ENCODE data around the gene OPN3.

The OPN3 gene

DNA sequence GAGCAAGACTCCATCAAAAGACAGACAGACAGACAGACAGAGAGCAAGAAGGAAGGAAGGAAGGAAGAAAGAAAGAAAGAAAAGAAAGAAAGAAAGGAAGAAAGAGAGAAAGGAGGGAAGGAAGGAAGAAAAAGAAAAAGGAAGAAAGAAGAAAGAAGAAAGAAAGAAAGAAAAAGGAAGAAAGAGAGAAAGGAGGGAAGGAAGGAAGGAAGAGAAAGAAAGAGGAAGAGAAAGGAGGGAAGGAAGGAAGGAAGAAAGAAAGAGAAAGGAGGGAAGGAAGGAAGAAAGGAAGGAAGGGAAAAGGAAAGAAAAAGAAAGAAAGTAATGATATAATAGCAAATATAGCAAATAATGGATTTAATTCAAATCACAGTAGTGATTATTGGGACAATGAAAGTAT lies 32.7 kb downstream of the OPN3 start:
- no peak for TF ChIP-seq GLIS3 (CRISPR knock-in tag; IDR thresholded peaks at IDR 0.05)
- TF ChIP-seq ARNTL (CRISPR knock-in tag; IDR thresholded peaks at IDR 0.05; ENCODE audit: borderline replicate concordance, low read depth) = no peak
- TF ChIP-seq CSDC2 (CRISPR knock-in tag; IDR thresholded peaks at IDR 0.05) = no peak
- no peak for TF ChIP-seq PPARA (CRISPR knock-in tag; IDR thresholded peaks at IDR 0.05; ENCODE audit: borderline replicate concordance)
- TF ChIP-seq, protein P1, sequence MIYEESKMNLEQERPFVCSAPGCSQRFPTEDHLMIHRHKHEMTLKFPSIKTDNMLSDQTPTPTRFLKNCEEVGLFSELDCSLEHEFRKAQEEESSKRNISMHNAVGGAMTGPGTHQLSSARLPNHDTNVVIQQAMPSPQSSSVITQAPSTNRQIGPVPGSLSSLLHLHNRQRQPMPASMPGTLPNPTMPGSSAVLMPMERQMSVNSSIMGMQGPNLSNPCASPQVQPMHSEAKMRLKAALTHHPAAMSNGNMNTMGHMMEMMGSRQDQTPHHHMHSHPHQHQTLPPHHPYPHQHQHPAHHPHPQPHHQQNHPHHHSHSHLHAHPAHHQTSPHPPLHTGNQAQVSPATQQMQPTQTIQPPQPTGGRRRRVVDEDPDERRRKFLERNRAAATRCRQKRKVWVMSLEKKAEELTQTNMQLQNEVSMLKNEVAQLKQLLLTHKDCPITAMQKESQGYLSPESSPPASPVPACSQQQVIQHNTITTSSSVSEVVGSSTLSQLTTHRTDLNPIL (CRISPR knock-in tag; IDR thresholded peaks at IDR 0.05; ENCODE audit: low read depth) = no peak
- TF ChIP-seq ZFP30 (CRISPR knock-in tag; IDR thresholded peaks at IDR 0.05) = no peak
- TF ChIP-seq ZNF70 (CRISPR knock-in tag; IDR thresholded peaks at IDR 0.05) = no peak
- TF ChIP-seq, protein P2, sequence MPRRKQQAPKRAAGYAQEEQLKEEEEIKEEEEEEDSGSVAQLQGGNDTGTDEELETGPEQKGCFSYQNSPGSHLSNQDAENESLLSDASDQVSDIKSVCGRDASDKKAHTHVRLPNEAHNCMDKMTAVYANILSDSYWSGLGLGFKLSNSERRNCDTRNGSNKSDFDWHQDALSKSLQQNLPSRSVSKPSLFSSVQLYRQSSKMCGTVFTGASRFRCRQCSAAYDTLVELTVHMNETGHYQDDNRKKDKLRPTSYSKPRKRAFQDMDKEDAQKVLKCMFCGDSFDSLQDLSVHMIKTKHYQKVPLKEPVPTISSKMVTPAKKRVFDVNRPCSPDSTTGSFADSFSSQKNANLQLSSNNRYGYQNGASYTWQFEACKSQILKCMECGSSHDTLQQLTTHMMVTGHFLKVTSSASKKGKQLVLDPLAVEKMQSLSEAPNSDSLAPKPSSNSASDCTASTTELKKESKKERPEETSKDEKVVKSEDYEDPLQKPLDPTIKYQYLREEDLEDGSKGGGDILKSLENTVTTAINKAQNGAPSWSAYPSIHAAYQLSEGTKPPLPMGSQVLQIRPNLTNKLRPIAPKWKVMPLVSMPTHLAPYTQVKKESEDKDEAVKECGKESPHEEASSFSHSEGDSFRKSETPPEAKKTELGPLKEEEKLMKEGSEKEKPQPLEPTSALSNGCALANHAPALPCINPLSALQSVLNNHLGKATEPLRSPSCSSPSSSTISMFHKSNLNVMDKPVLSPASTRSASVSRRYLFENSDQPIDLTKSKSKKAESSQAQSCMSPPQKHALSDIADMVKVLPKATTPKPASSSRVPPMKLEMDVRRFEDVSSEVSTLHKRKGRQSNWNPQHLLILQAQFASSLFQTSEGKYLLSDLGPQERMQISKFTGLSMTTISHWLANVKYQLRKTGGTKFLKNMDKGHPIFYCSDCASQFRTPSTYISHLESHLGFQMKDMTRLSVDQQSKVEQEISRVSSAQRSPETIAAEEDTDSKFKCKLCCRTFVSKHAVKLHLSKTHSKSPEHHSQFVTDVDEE (CRISPR knock-in tag; IDR thresholded peaks at IDR 0.05) = no peak
- no peak for TF ChIP-seq OSR1 (CRISPR knock-in tag; IDR thresholded peaks at IDR 0.05)
- TF ChIP-seq CSRNP3 (CRISPR knock-in tag; IDR thresholded peaks at IDR 0.05) = no peak
- TF ChIP-seq ZNF8 (CRISPR knock-in tag; IDR thresholded peaks at IDR 0.05) = no peak
- no peak for TF ChIP-seq BACH2 (CRISPR knock-in tag; IDR thresholded peaks at IDR 0.05; ENCODE audit: borderline replicate concordance)
- no peak for TF ChIP-seq ESRRG (CRISPR knock-in tag; IDR thresholded peaks at IDR 0.05)
- TF ChIP-seq, protein P3, sequence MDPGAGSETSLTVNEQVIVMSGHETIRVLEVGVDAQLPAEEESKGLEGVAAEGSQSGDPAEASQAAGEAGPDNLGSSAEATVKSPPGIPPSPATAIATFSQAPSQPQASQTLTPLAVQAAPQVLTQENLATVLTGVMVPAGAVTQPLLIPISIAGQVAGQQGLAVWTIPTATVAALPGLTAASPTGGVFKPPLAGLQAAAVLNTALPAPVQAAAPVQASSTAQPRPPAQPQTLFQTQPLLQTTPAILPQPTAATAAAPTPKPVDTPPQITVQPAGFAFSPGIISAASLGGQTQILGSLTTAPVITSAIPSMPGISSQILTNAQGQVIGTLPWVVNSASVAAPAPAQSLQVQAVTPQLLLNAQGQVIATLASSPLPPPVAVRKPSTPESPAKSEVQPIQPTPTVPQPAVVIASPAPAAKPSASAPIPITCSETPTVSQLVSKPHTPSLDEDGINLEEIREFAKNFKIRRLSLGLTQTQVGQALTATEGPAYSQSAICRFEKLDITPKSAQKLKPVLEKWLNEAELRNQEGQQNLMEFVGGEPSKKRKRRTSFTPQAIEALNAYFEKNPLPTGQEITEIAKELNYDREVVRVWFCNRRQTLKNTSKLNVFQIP (CRISPR knock-in tag; IDR thresholded peaks at IDR 0.05; ENCODE audit: borderline replicate concordance, low read depth) = no peak
- no peak for TF ChIP-seq ZFP3 (CRISPR knock-in tag; IDR thresholded peaks at IDR 0.05)
- no peak for TF ChIP-seq ZNF565 (CRISPR knock-in tag; conservative IDR thresholded peaks at IDR 0.05; ENCODE audit: low read depth)
- no peak for TF ChIP-seq TCF4 (CRISPR knock-in tag; IDR thresholded peaks at IDR 0.05; ENCODE audit: borderline replicate concordance)
- ATAC-seq = no peak

DNA sequence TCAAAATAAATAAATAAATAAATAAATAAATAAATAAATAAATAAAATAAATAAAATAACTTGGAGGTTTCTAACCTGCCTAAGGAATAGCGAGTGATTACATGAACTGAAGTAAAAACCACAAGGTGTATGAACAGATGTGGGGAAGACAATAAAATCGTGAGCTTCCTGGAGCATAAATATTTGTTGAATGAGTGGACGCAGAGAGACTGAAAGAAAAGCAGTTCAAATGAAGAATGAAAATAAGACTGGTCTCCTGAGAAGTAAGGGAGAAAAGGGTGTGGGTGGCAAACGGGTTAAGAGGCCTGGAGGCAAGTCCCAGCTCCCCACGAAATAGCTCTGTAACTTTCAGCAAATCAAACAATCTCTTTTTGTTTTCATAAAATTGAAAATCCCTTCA lies 33.6 kb downstream of the OPN3 start:
- no peak for ATAC-seq
- TF ChIP-seq, protein P1 (CRISPR knock-in tag; IDR thresholded peaks at IDR 0.05; ENCODE audit: low read depth) = no peak
- no peak for TF ChIP-seq ZNF8 (CRISPR knock-in tag; IDR thresholded peaks at IDR 0.05)
- TF ChIP-seq CSDC2 (CRISPR knock-in tag; IDR thresholded peaks at IDR 0.05) = no peak
- TF ChIP-seq TOX (CRISPR knock-in tag; IDR thresholded peaks at IDR 0.05; ENCODE audit: borderline replicate concordance) = no peak
- TF ChIP-seq, protein P3 (CRISPR knock-in tag; IDR thresholded peaks at IDR 0.05; ENCODE audit: borderline replicate concordance, low read depth) = no peak
- TF ChIP-seq RARB (CRISPR knock-in tag; IDR thresholded peaks at IDR 0.05) = no peak
- no peak for TF ChIP-seq ZC3H10 (CRISPR knock-in tag; IDR thresholded peaks at IDR 0.05)
